Kidney epithelial cell (primary cell): ENCODE measurements around the gene BPTF. TPM values are rescaled to one million over a fixed set of nuclear protein-coding genes. Genes with fewer than 3 reads are reported as not detected.
A peak's percentile ranks its signal among the peaks of the same experiment; 100 is the strongest.
"Not testable (repeated sequence)": the region's sequence is repeated elsewhere in the genome, so short reads cannot be mapped to it uniquely, and the experiment has no call there.

Experiments
- DNase-seq: peaks from one replicate; pipeline ENCODE4 v3.0.0-alpha.2; 2010; ENCODE audit warnings: low read depth
- H3K27me3 ChIP-seq: 2 replicates; pipeline ENCODE4 v1.6.0; 2011; ENCODE audit warnings: low read length; ENCODE audit not compliant: control insufficient read depth, insufficient read depth
- H3K36me3 ChIP-seq: 2 replicates; pipeline ENCODE4 v1.5.1; 2011; ENCODE audit warnings: low read length; ENCODE audit not compliant: control insufficient read depth, insufficient read depth
- H3K4me3 ChIP-seq: 2 replicates; pipeline ENCODE4 v1.5.1; 2011; ENCODE audit warnings: low read depth, mild to moderate bottlenecking, control low read depth, low read length
- CTCF ChIP-seq: IDR thresholded peaks from 2 replicates; pipeline ENCODE4 v1.5.1; 2011; ENCODE audit warnings: mild to moderate bottlenecking, moderate library complexity, low read length, control low read depth, inconsistent platforms; ENCODE audit not compliant: insufficient read depth, poor library complexity, severe bottlenecking
- total RNA-seq: library from RNA; depleted of rRNA; stranded (reverse); fragments of >200 nt; gene quantifications from 2 replicates; pipeline ENCODE4 v1.2.3, GENCODE V29; 2015

BPTF gene
- total RNA-seq, 1 donor from 2014 or later = 41.3 TPM

- no peak for TF ChIP-seq CTCF
- H3K27me3 ChIP-seq = no peaks in the 10 kb centered on the region
- no peak overlapping the region for H3K4me3 ChIP-seq
- no peak for DNase-seq
- H3K36me3 ChIP-seq = no peaks in the 10 kb centered on the region
Observed at GRCh38 chr17:67818110-67819002, 6.9 kb upstream of the BPTF start.

GRCh38 chr17:67819722-67820121 is 5.6 kb upstream of the BPTF start:
- Histone ChIP-seq H3K36me3 (no peaks in the 10 kb centered on the region), H3K4me3 (no peak overlapping the region), H3K27me3 (no peaks in the 10 kb centered on the region)
- no peak for DNase-seq
- TF ChIP-seq CTCF = no peak

GRCh38 chr17:67821871-67822367 is 3.4 kb upstream of the BPTF start:
- Histone ChIP-seq H3K36me3 (no peaks in the 10 kb centered on the region), H3K4me3 (no peak overlapping the region), H3K27me3 (no peaks in the 10 kb centered on the region)
- DNase-seq = no peak
- TF ChIP-seq CTCF = no peak

GRCh38 chr17:67825627-67826601 is 611 bp downstream of the BPTF start:
- not testable (repeated sequence) for H3K36me3 ChIP-seq, DNase-seq, H3K27me3 ChIP-seq
- peak overlapping the region; percentile 85 for H3K4me3 ChIP-seq

- Histone ChIP-seq H3K27me3 (no peaks in the 10 kb centered on the region), H3K4me3 (no peak overlapping the region), H3K36me3 (no peaks in the 10 kb centered on the region)
- no peak for TF ChIP-seq CTCF
- DNase-seq = no peak
Observed at GRCh38 chr17:67829331-67829730, 4.0 kb downstream of the BPTF start.

GRCh38 chr17:67830440-67830839 is 5.1 kb downstream of the BPTF start:
- H3K36me3 ChIP-seq = no peaks in the 10 kb centered on the region
- H3K27me3 ChIP-seq = no peaks in the 10 kb centered on the region
- DNase-seq = no peak
- no peak overlapping the region for H3K4me3 ChIP-seq
- no peak for TF ChIP-seq CTCF
